HG03442 (cell line): ENCODE measurements around the gene ITGA2B.

Experiments
- ATAC-seq: cut with Tn5 transposase; IDR thresholded peaks from one replicate; pipeline ENCODE4 v1.9.1; 2021; ENCODE audit warnings: mild to moderate bottlenecking, moderate library complexity; ENCODE audit not compliant: unreplicated experiment

ITGA2B gene

DNA sequence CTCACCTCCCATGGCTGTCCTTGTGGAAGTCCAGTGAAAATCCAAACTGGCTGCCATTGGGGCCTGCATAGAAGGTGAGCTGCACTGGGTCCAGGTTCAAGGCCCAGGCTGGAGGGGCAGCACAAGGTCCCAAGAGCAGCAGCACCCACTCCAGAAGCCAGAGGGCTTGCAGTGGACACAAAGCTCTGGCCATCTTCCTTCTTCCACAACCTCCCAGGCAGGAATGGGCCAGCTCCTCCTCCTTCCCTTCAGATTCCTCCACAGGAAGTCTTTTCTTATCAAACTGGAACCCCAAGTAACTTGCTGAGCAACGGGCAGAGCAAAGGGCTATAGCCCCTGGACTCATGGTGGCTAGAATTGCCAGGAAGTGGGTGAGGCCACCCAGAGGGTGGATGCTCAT is at the start of gene ITGA2B:
TSS of gene ITGA2B (minus strand) at position 369 of the 400 bp plus-strand sequence. CDS start at position 193, 176 bp downstream.
- ATAC-seq = no peak

DNA sequence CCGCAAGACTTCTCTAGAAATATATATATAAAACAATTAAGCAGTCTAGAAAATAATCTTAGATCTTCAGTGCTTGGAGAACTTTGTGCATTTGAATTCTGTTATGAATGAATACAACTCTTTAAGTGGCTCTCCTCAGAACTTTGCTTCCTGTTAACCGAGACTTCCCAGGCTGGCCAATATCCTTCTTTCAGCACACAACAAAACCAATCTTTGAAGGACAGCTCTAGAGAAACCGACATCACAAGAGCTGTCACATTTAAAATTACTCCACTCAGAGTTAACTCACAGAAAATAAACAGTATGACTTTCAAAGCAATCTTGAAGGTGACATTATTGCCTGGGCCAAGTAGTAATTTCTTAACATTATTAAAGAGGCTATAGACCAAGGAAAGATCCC is 49.7 kb upstream of the ITGA2B start:
- no peak for ATAC-seq

DNA sequence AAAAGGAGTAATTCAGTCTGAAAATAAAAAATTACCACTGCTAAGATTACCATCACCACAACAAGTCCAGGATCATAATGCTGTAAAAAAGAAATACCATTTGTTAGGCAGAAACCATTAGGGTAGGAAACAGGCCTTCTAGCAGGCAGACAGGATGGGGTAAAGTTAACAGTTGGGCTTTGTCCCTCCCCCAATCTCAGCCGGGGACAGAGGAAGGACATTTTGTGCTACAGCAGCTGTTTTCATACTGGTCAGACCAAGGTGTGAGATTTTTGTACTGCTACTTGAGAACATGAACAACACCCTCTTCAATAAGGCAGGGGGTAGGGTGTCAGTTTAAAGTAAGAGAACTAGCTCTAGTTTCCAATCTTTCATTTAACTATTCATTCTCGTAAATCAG is 49.2 kb upstream of the ITGA2B start:
- no peak for ATAC-seq

DNA sequence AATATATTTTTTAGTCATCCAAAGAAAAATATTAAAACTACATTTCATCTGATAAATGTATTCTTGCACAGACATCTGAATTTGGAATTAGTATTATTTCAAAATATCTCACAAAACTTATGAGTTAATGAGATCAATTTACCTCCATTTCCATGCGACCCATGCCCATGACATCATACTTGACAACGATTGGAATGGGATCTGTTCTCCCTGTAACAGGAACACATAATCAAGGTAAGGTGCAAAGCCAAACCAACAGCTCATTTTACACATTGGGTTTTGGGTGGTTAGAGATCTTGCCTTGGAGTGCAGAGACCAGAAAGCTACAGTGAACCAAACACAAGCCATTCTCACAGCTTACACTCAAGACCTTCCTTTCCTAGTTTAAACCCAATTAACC is 46.9 kb upstream of the ITGA2B start:
- ATAC-seq = no peak

DNA sequence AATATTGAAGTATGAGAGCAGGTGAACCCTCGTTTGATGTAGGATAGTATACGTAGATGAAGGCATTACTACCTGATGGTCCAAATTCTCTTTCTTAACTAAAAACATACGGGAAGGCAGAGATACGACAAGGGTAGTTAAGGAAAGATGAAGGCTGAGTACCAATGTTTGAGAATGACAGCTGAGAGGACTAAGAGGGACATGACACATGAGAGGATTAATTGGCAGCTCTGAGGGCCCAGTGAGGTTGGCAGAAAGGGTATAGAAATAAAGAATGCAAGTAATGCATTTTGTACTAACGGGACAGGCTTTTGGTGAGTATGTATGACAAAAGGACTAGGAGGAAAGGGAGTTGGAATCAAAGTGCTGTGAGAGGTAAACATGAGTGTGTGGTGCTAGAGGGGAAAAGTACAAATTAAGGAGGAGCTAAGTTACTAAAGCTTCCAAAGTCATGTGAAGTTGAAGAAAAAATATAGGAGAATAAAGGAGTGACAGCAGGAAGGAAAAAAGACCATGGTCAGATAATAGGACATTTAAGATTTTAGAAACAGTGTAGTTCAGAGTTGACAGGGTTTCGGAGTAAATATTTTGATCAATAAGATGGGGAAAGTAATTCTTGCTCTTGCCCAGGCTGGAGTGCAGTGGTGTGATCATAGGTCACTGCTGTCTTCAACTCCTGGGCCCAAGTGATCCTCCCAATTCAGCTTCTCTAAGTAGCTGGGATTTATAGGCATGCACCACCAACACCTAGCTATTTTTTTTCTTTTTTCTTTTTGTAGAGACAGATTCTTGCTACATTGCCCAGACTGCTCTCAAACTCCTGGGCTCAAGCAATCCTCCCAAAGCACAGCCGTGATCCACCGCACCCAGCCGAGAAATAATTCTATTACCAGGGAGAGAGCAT is 43.1 kb upstream of the ITGA2B start:
- ATAC-seq = no peak

DNA sequence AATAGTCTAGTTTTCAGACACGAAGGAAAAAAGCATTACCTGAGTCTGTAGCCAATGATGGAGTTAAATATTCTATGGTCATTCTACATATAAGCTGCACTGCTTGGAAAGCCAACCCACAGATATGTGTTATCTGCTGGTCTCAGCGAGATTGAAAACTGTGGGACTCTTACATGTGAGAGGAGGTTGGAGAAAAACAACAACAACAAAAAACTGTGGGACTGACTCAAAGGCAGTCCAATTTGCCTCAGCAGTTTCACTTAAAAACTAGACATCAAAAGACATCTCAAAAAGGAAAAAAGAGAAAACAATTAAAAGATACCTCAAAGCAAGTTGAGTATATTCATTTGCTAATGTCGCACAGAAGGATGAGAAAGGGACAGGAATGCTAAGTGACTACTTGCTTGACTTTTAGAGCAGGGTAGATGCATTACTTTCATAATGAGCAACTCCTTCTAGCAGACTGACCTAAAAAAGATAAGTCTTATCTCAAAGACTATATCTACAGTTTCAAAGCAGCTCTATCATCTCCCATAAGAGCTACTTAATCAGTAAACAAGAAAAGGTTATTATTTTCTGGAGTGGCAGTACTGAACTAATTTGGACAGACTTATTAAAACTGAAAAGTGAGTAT is 35.5 kb upstream of the ITGA2B start:
- no peak for ATAC-seq

DNA sequence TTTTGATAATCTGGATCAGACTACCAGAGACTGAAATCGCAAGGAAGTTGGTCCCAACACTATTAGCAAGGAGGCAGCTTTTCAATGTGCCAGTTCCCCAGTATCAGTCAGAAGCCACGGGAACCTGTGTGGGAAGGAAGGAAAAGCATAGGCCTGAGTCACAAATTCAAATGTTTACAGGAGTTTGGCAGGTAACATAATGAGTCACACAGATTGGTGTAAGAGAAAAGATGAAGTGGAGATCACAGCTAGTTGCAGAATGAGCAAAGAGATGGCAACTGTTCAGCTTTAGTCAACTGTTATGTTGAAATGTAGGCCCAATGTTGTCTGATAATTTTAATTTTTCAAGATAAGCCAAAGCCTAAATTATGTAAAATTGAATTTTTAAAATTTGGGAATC is 28.1 kb upstream of the ITGA2B start:
- no peak for ATAC-seq

DNA sequence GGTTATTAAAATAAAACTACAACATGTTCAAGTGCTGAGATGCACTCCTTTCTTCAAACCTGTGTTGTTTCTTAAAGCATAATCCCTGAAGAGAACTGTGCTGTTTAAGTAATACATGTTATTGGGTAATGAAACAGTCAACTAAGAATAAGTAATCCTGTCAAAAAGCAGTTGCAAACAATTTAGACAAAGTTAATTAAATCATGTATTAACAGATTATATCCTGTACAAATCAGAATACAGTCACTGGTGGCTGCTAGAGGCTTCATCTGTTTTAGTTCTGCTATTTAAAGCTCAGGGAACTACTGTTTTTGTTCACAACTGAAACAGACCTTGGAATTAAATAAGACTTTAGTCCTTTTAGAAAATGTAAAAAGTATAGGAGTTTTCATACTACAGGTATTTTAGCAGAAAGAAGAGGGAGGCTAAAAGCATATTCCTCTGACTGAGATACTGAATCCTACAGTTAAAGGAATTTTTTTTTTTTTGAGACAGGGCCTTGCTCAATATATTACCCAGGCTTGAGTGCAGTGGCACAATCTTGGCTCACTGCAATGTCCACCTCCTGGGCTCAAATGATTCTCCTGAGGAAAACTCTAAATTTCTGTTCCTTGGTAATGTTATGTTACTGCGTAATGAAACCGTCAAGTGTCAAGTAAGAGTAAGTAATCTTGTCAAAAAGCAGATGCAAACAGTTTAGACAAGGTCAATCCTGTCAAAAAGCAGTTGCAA is 27.3 kb upstream of the ITGA2B start:
- ATAC-seq = no peak

DNA sequence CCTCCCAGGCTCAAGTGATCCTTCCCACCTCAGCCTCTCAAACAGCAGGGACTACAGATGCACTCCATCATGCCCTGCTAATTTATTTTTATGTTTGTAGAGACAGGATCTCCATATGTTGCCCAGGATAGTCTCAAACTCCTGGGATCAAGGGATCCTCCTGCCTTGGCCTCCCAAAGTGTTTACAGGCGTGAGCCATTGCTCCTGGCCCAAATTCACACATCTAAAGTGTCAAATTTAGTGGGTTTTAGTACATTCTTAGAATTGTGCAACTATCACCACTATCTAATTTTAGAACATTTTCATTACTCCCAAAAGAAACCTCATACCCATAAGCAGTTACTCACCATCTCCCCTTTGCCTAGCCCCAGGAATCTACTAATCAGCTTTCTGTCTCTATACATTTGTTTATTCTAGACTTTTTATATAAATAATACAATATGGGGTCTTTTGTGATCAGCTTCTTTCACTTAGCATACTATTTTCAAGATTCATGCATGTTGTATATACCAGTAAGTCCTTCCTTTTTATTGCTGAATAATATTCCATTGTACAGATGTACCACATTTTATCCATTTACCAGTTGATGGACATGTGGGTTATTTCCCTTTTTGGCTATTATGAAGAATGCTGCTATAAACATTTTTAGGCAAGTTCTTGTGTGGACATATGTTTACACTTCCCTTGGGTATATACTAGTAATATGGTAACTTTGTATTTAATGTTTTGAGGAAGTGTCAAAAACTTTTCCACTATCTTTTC is 25.1 kb upstream of the ITGA2B start:
- ATAC-seq = no peak

DNA sequence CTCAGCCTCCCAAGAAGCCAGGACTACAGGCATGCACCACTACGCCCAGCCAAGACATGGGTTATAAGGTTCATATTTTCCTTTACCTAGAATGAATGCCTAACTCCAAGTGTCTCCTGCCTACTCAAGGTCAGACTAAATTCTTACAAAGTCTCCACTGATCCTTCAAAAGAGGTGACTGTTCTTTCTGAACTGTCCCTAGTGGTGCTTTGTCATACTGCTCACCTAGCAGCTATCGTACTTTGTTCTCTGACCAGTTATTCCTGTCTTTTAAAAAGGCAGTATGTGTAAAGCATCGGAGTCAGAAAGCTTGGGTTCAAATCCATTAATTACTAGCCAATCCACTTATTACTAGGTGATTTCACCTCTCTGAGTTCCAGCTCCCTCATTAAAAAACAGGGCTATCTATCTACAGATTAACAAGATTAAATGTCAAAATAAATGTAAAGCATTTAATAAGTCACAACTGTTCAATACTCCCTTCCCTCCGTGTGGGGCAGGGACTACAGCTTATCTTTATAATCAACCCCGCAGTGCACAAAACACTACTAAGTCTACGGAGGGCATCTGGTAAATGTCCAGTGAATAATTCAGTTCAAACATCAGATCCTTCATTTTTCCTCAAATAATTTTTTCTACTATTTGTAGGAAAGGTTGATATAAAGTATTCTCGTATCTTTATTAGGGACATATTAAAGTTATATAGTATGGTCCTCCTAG is 20.0 kb upstream of the ITGA2B start:
- no peak for ATAC-seq

DNA sequence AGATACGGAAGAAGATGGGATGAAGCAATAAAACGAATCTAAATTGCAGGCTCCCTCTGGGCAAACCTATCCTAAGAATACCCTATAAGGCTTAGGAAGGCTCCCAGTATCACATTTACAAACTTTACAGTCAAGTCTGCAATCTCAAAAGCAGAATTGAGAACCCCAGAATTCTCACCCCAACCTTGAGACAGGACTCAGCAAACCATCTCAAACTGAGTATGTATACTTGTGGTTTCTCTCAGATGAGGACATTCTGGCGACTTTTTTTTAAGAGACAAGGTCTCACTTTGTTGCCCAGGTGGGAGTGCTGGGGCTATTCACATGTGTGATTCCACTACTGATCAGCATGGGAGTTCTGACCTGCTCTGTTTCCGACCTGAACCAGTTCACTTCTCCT is 19.3 kb upstream of the ITGA2B start:
- no peak for ATAC-seq

DNA sequence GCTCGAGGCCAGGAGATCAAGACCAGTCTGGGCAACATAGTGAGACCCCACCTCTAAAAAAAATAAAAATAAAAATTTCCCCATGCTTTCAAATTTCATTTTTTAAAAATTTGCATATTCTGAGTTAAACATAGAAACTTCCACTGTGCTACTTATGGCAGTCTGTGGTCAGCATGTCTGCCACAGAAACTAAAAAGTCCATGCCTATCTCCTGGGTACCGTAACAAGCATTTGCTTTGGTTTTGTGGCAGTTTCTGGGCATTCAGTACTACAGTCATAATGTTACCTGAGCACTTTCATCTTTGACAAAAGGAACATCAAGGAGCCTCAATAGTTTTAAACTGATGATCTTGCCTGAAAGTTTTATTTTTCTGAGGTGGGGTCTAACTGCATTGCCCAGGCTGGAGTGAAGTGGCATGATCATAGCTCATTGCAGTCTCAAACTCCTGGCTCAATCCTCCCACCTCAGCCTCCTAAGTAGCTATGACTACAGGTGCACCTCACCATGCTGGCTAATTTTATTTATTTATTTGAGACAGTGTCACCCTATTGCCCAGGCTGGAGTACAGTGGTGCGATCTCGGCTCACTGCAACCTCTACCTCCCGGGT is 13.2 kb upstream of the ITGA2B start:
- ATAC-seq = no peak

DNA sequence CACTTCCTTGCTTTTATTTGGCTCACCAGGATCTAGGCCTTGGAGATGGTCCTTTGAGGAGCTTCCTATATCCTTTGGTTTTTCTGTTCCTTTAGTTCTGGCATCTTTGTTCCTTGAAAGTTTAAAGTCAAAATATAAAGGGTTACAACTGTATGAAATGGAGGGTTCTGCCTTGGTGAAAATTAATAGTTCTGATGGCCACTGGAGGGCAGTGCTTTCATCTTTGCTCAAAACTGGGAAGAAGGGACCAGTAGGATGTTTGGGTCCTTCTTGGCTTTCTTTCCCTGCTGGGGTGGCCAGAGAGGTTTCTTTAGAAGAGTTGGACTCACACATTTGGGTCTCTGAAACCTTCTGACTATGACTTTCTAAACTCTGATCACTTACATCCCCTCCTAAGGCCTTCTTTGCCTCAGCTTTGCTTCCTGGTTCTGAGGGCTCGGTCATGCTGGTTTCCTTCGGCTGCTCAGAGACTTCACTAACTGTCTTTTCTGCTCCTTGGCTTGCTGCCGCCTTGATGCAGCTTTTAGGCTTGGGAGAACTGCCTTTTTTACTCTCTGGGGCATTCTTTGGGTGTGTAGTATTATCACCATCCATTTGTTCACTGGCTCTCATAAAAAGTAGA is 10.9 kb upstream of the ITGA2B start:
- no peak for ATAC-seq

DNA sequence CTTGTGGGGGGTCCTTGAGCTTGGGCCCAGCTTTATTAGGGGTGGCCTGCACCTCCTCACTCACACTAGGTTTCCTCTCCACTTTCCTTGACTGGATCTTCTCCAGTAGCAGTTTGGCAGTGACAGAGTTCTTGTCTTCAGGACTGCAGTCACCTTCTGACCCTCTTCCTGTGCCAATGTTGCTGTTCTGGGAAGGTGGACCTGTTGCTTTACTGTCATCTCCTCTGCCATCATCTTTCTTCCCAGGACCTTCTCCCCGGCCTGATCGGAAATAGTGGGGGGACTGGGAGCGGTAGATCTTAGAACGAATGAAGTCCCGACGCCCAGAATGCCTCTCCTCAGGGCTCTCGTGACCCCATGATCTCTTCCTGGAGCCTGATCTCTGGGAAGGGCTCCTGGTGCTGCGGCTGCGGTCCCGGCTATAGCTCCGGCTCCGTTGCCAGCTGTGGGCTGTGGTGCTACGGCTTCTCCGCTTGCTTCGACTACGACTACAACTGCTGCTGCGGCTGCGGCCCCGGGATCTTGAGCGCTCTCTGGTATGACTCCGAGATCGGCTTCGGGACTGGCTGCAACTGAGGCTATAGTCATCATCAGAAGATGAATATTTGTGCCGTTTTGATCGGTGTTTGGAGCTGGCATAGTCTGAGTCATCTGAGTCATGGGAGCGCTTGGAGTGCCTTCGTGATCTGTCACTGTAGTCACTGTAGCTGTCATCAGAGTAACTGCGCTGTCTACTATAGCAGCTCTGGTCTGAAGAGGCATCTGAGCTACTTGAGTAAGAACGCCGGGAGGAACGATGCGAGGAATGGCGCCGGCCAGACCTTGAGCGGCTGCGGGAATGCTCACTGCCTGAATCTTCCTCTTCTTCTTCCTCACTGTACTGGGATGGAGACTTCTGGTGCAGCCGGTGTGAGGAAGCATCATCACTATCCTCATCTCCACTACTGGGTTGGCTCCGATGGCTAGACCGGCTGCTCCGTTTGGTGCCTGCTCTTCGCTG is 9.5 kb upstream of the ITGA2B start:
- ATAC-seq = no peak

DNA sequence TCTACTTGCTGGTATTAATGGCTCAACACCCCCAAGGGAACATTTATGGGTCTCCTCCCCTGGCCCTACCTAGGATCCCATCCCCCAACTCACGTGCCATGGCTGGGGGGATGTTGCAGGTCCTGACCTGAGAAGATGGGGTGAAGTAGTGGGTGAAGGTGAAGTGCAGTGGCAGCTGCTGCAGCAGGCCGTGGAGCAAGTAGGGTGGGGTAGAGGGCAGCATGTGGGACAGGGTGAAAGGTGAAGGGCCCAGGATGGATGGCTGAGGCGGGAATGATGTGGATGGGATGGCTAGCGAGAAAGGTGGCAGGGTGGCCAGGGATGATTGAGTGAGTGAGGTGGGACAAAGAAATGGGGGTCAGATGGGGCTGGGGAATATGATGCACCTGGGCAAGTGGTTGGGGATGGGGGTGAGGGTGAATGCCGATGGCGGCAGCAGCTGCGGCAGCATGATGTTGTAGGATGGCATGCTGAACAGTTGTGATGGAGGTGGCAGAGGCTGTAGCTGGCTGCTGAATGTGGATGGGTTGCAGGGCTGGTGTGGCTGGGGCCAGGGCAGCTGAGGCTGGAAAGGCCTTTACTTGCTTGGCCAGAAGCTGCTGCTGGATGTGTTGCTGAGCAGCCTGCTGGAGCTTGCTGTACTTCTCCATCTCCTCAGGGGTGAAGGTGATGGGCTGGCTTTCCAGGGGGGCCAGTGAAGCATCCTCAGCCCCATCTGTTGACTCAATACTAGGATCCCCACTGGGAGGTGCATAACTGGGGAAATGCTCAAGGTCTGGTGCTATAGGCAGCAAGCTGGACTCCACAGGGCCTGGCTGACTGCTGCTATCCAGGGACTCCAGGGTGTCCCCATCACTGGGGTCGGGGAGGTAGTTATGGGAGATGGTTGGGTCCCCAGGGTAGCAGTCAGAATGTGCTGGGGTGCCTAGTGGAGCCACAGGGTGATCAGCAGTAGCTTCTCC is 8.3 kb upstream of the ITGA2B start:
- ATAC-seq = no peak

DNA sequence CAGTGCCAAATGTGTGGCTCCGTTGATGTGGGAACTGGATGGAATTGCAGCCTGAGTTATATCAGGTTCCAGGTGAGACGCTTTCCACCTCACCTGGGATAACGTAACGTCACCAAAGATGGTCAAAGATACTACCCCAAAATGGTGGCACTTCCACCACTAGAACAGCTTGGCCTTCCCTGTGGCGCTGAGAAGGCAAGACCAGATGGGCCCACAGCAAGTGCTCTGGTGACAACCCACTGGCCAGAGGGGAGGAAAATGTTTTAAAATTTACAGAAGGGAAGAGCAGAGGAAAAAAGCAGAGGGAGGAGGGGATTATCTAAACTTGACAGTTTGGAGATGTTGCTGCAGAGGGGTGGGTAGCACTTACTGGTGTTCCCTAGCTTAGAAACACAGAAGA is 7.5 kb upstream of the ITGA2B start:
- no peak for ATAC-seq

DNA sequence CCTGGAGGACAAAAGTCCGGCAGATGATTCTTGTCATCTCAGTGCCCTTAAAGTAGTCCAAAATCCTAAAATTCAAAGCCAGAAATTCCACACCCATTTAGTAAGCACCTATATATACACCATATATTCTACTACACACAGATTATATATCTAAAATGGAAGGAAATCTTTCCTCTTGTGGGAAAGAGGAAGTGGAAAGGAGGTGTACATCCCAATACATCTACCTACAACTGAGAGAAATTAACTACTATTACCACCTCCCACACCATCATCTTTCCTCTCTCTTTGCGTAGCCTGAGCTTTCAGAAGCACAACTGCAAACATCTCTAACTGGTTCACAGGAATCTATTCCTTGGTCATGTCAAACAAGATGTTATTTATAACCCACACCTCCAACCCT is 5.4 kb upstream of the ITGA2B start:
- ATAC-seq = no peak
